GM20431 (cell line): ENCODE data around the gene SLC26A8.
"Not testable (repeated sequence)": the region's sequence is repeated elsewhere in the genome, so short reads cannot be mapped to it uniquely, and the experiment has no call there.

ENCODE experiments used
- in situ Hi-C: fragments of 300-500 bp; cut with MseI, MboI; formaldehyde crosslinking; loops from one replicate; pipeline ENCODE4 v1.15.0; 2020; ENCODE audit warnings: low sequenced_read_pairs; ENCODE audit not compliant: unreplicated experiment

SLC26A8 gene

DNA sequence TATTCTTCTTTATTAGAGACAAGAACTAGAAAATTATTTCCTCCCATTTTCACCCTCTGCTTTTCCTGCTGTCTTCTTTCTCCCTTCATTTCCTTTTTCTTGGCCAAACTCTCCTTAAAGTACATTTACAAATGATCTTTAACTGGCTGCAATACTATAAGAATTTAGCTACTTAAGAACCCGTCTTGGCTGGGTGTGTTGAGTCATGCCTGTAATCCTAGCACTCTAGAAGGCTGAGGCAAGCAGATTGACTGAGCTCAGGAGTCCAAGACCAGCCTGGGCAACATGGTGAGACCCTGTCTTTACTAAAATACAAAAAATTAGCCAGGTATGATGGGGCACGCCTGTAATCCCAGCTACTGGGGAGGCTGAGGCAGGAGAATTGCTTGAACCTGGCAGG, 64.3 kb downstream of the SLC26A8 start:
- in situ Hi-C loops = no loop called here

- in situ Hi-C loops = no loop called here
Observed at GRCh38 chr6:35955970-35956369, 68.5 kb downstream of the SLC26A8 start.

- in situ Hi-C loops = no loop called here
Observed at GRCh38 chr6:35955521-35955920, 68.9 kb downstream of the SLC26A8 start.

GRCh38 chr6:35955071-35955470, 69.4 kb downstream of the SLC26A8 start:
- in situ Hi-C loops = no loop called here

GRCh38 chr6:35954333-35954732, 70.1 kb downstream of the SLC26A8 start:
- in situ Hi-C loops = no loop called here

- in situ Hi-C loops = no loop called here
Observed at GRCh38 chr6:35948725-35949124, 75.7 kb downstream of the SLC26A8 start.

DNA sequence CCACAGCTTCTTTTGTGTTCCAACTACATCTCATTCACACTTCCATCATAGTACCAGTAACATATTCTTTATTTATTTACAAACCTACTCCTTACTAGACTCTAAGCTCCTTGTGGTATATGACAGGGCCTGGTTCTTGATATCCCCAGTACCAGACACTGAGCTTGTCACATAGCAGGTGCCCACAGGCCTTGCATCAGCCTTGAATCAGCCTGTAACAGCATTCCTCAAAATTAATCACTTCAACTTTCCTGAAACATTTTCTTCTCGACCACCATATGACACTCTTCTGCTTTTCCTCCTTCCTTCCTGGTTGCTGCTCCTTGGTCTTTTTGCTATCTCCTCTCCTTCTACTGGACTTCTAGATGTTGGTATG, 78.8 kb downstream of the SLC26A8 start:
- in situ Hi-C loops = no loop called here

DNA sequence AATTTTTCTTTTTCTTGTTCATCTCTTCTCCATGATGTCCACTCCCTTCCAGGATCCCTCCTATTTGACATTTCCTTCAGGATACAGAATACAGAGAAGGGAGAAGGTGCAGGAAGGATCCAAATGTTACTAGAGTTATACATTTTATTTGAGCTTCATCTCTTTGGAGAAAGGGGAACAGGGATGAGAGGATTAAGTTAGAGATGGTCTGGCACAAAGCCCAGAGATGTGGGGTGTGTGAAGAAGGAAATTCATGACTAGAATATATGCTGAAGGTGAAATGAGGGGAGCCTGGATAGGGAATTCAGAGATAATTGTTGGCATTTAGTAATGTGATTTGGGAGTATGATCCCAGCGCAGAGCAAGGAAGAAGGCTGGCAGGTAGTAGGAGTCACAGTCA, 81.1 kb downstream of the SLC26A8 start:
- in situ Hi-C loops = no loop called here

DNA sequence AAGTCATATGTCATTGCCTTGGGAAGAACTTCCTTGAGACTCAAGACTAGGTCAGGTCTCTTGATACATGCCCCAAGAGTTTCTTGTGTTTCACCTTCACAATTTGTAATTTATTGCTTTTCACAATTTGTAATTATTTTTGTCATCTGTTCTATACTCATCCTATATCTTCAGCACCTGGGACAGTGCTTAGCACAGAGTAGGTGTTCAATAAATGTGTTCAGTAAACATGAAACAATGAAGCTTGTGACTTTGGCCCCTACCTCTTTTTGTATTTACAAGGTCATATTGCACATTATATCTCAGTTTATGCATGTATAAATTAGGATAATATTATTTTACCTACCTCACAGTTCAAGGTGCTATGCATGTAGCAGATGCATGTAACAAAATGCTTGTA, 82.1 kb downstream of the SLC26A8 start:
- in situ Hi-C loops = no loop called here

- in situ Hi-C loops = not testable (repeated sequence)
Observed at GRCh38 chr6:35941170-35941569, 83.3 kb downstream of the SLC26A8 start.

GRCh38 chr6:35940014-35940413, 84.4 kb downstream of the SLC26A8 start:
- in situ Hi-C loops = not testable (repeated sequence)

DNA sequence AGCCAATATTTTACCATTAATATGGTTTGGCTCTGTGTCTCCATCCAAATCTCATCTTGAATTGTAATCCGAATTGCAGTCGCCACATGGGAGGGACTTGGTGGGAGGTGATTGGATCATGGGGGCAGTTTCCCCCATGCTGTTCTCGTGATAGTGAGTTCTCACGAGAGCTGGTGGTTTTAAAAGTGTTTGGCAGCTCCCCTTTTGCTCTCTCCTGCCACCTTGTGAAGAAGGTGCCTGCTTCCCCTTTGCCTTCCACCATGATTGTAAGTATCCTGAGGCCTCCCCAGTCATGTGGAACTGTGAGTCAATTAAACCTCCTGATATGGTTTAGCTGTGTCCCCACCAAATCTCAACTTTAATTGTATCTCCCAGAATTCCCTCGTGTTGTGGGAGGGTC, 85.2 kb downstream of the SLC26A8 start:
- in situ Hi-C loops = not testable (repeated sequence)

DNA sequence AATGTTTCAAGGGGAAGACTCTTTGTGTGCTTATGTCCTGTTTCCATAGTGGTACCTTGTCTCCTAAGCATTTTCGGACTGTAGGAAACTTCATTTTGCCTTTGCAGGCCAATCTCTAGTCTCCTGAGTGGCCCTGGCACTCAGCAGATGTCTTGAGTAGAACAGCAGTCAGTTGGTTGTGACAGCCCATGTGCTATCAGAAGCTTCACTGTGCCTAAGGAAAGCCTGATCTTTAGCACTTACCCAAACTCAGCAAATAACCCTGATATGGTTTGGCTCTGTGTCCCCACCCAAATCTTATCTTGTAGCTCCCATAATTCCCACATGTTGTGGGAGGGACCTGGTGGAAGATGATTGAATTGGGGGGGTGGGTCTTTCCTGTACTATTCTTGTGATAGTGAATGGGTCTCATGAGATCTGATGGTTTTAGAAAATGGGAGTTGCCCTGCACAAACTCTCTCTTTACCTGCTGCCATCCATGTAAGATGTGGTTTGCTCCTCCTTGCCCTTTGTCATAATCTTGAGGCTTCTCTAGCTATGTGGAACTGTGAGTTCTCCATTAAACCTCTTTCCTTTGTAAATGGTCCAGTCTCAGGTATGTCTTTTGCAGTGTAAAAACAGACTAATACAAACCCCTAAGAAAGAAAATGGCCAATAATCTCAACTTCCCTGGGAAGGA, 87.6 kb downstream of the SLC26A8 start:
- in situ Hi-C loops = no loop called here

DNA sequence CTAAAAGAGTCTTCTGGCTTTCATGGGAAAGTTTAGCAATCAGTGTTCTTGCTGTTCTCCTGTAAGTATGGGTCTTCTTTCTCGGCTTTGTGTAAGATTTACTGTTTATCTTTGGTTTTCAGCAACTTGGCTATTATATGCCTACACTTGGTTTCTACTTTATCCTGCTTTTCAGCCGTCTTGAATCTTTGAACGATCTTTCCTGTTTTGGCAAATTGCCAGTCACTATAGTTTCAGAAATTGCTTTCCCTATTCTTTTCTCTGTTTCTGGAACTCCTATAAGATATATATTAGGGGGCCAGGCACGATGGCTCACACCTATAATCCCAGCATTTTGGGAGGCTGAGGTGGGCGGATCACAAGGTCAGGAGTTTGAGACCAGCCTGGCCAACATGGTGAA, 89.0 kb downstream of the SLC26A8 start:
- in situ Hi-C loops = no loop called here

DNA sequence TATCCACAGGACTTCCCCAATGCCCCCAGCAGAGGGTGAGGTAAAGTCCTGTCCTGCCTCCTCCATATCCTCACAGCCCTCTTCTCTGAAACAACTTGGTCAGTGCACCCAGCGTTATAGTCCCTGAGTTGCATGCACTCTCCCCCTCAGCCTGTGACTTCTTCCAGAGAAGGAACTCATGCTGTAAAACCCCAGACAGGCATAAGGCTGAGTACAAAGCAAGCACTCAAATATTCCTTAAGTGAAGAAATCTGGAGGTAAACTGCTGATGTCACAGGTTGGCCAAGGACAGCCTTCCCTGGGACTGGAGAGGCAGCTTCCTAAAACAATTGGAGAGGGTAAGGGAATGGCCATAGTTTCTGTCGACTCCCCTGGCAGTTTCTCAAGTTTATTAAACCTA, 90.6 kb downstream of the SLC26A8 start:
- in situ Hi-C loops = no loop called here

- in situ Hi-C loops = not testable (repeated sequence)
Observed at GRCh38 chr6:35931873-35932272, 92.6 kb downstream of the SLC26A8 start.

- in situ Hi-C loops = no loop called here
Observed at GRCh38 chr6:35931120-35931561, 93.3 kb downstream of the SLC26A8 start.

DNA sequence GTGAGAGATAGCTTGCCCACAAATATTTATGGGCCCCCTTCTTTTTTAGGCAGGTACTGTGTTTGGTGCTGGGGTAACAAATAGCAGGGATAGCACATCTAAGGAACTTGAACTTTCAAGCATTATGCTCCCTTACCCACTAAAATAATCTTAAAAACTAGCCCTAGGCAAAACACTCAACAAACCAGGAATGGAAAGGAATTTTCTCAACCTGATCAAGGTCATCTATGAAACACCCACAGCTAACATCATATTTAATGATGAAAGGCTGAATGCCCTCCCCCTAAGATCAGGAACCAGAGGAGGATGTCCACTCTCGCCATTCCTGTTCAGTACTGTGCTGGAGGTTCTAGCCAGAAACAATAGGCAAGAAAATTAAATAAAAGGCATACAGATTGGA, 94.8 kb downstream of the SLC26A8 start:
- in situ Hi-C loops = no loop called here

GRCh38 chr6:35926509-35927215, 97.8 kb downstream of the SLC26A8 start:
- in situ Hi-C loops = no loop called here

- in situ Hi-C loops = no loop called here
Observed at GRCh38 chr6:35925961-35926360, 98.5 kb downstream of the SLC26A8 start.

- in situ Hi-C loops = no loop called here
Observed at GRCh38 chr6:35924146-35924545, 100.3 kb downstream of the SLC26A8 start.

DNA sequence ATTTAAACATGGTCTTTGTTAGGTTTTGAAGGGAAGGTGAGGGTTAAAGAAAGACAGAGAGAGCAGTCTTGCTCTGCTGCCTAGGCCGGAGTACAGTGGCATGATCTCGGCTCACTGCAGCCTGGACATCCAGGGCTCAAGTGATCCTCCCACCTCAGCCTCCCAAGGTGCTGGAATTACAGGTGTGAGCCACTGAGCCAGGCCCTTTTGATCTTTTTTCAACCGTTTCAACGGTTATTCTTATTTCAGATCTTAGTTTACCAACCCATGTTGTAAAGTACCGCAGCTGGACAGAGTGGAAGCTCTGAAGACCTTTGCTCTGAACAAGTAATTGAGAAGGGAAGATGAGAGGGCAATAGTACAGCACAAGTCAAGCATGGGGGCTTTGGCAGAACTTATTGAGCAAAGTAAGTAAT, 102.3 kb downstream of the SLC26A8 start:
- in situ Hi-C loops = no loop called here
